Amygdala (tissue), 56 donors: ENCODE measurements around the gene LRP2.
"Not testable (repeated sequence)": the region's sequence is repeated elsewhere in the genome, so short reads cannot be mapped to it uniquely, and the experiment has no call there.

Experiments used
- DNase-seq, 56 donors: peaks; one replicate each; lab custom pipeline; 2025; lab: John Stamatoyannopoulos, UW

Gene LRP2

DNA sequence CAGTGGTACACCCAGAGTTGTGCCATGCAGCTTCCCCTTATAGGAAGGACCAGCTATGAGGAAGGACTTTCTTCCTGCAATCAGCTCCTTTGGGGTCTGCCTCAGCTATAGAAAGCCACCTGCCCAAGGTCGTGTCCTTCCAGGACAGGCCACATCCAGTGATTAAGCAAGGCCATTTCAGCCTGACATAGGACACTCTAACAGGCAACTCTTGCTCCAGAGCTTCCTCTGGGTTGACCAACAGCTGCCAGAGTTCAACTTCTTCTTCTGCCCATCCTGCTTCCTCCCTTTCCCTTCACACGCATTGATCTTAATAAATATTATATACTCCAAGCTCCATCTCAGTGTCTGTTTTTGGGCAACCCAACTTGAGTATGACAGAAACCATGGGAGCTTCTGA is 12.8 kb downstream of the LRP2 start:
- DNase-seq, result no peak

GRCh38 chr2:169348321-169349024 is 13.9 kb downstream of the LRP2 start:
- peak in 19 of 56 donors; percentile 4 to 58 (median 20) for DNase-seq

DNA sequence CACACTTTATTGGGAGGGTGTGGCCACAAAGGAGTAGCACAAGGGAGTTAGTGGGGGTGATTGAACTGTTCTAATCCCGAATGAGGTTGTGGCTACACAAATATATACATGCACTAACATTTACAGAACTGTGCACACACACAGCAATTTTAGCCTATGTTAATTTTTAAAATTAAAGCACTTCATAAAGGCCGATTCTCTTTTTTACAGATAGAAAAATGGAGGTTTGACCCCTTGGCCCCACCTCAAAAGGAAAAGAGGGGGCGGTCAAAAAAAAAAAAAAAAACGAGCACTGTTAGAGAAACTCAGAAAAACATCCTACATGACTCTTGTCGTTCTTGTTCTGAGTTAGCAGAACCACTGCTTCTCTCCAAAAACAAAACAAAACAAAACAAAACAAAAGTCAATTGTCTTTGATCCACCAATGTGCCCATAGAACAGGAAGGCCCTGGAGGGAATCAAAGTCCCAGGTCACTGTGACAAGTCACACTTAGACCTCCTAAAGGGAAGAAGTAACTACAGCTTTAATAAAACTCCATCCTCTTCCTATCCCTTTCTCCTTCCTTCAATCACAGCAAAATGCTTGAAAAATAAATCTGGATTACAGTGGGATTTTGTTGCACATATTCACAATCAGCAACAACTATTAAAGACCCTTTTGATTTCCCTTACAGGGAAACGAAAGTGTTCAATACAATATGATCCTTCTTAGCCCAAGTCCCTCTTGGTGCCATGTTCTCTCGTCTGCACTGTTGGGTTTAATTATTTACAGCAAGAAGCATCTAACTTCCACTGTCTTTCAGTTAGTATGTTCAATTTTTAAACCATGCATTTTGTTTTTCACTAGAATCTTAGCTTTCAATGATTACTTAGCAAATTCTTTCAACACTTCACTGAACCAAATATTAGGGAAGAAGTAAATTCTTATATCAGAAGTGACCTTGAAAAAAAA is 16.6 kb downstream of the LRP2 start:
- DNase-seq, result no peak

DNA sequence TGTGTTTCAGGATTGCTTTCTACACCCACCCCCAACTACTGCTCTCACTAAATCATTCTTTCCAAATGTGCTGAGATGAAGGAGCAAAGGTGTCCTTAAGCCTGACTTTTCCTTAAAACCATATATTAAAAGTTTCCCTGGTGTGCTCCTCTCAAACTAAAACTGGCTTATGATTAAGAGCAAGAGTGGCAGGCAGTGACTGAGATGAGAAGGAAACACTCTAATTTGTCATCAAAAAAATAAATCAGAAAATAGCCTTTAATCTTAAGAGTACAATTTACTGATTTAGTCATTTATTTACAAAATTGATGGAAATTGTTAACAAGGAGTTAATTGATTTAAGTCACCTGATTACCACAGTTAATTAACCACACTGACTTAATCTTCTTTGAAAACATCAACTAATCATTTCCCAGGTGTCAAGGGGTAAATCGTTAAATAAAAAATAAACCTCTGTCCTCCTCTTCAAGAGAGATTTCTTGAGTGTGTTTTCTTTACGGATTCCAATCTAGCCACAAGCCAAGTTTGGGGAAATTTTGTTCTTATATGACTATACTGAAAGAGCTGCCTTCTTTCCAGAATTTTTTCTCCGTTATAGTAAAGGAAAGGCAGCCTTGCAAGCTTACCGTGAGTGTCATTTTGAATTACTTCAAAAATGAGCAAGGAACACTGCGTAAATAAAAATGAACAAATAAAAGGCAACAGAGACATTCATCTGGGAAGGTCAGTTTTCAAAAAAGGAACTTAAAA is 17.4 kb downstream of the LRP2 start:
- DNase-seq, result no peak

DNA sequence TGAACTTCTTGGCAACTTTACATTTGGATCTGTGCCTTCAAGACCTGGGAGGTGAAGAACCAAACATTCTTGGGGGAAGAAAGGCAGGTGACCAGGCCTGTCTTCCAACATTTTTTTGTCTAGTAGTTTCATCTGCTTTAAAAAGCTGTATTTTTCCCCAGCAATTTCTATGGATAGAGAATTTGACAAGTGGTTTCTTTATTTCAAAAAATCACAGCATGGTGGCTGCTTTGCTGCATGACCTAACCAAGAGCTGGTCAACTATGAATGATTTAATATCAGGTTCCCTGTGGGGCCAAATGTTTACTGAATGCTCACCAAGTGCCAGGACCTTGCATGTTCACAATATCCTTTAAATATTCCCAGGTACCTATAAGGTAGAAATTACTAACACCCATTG is 19.1 kb downstream of the LRP2 start:
- no peak for DNase-seq

DNA sequence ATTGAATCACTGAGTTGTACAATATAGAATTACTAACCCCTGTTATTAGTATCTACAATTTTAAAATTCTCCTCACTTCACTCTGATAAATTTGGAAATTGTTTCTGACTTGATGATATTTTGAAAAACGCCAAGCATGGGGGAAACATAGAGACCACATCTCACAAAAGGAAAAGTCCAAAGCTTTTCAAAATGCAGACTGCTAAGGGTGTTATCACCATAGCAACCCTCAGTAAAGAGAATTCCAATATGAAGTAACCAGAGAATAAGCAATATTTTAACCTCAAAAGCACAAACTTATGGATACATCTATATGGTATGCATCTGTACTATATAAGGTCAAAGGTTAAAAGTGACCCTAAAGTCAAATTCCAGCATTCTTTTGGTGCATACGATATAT is 22.7 kb downstream of the LRP2 start:
- DNase-seq, result no peak

GRCh38 chr2:169336695-169337094 is 25.6 kb downstream of the LRP2 start:
- no peak for DNase-seq

DNA sequence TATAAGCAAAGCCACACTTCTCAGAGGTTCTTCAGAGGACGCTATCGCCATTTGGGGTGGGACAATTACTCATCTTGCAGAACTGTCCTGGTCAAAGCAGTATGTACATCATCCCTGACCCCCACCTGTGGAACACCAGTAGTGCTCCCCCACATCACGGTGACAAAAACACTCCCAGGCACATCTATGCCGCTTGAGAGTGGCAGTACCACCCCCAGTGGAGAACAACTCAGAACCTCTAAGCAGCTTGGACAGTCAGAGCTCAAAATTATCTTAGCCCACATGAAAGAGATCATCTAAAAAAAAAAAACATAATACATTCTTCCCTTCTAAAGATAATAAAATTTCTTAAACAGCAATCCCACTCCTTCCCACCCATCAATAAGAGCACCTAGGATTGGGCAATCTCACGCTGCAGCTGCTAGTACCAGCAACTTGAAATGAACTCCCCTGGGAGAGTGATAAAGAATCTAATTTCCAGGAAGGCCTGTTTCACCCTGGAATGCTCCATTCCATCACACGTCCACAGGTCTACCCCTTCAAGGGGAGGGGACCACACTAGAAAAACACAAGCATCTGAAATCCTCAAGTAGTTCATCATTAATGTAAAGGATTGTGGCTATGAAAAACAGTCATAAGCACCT is 31.7 kb downstream of the LRP2 start:
- no peak for DNase-seq

GRCh38 chr2:169329688-169330554 is 32.4 kb downstream of the LRP2 start:
- DNase-seq, result no peak

DNA sequence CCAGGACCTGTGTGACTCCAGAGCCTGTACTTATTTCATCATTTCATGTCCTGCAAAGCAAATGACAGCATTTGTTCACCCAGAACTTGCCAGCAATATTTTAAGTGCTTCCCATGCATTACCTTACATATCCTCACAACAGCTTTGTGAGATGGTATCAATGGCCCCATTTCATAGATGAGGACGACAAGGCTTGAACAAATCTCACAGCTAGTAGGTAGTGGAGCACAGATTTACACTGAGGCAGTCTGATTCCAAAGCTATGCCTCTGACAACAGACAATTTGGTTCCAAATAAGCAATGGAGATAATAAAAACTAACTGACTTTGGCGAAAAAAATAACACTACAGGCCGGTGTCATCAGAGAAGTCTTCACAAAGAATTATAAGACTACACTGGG is 33.5 kb downstream of the LRP2 start:
- no peak for DNase-seq

DNA sequence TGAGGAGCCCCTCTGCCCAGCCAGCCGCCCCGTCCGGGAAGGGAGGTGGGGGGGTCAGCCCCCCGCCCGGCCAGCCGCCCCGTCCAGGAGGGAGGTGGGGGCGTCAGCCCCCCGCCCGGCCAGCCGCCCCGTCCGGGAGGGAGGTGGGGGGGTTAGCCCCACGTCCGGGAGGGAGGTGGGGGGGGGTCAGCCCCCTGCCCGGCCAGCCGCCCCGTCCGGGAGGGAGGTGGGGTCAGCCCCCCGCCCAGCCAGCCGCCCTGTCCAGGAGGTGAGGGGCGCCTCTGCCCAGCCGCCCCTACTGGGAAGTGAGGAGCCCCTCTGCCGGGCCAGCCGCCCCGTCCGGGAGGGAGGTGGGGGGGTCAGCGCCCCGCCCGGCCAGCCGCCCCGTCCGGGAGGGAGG is 34.5 kb downstream of the LRP2 start:
- DNase-seq, result not testable (repeated sequence)

- not testable (repeated sequence) for DNase-seq
Measured at GRCh38 chr2:169325886-169326285, 36.4 kb downstream of the LRP2 start.

- no peak for DNase-seq
Measured at GRCh38 chr2:169324581-169325260, 37.6 kb downstream of the LRP2 start.

DNA sequence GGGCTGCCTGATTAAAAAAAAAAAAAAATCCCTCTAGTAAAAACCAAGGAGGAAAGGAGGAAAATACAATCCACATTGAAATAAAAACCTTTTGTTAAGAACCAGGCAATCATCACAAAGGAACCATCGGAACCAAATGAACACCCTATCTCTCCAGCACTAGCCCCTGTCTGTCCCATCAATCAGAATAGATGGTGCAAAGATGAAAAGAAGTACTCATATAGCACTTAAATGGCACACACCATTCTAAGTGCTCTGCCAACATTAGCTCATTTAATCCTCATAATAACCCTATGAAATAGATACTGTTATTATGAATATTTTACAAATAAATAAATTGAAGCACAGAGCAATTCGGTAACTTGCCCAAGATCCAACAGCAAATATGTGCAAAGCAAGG is 38.5 kb downstream of the LRP2 start:
- DNase-seq, result no peak

GRCh38 chr2:169320561-169320960 is 41.8 kb downstream of the LRP2 start:
- DNase-seq, result no peak

- DNase-seq, result no peak
Measured at GRCh38 chr2:169315357-169315756, 47.0 kb downstream of the LRP2 start.

DNA sequence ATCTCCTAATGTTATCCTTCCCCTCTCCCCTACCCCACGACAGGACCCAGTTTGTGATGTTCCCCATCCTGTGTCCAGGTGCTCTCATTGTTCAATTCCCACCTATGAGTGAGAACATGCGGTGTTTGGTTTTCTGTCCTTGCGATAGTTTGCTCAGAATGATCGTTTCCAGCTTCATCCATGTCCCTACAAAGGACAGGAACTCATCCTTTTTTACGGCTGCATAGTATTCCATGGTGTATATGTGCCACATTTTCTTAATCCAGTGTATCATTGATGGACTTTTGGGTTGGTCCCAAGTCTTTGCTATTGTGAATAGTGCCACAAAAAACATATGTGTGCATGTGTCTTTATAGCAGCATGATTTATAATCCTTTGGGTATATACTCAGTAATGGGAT is 54.0 kb downstream of the LRP2 start:
- not testable (repeated sequence) for DNase-seq

- DNase-seq, result not testable (repeated sequence)
Measured at GRCh38 chr2:169304689-169305088, 57.6 kb downstream of the LRP2 start.
